ENCODE measurements around the gene ANP32E. TPM values are rescaled to one million over a fixed set of nuclear protein-coding genes. Genes with fewer than 3 reads are reported as not detected.
"Not testable (repeated sequence)": the region's sequence is repeated elsewhere in the genome, so short reads cannot be mapped to it uniquely, and the experiment has no call there.

ANP32E gene
- total RNA-seq, 1 donor from 2014 or later, result 20.3 TPM

DNA sequence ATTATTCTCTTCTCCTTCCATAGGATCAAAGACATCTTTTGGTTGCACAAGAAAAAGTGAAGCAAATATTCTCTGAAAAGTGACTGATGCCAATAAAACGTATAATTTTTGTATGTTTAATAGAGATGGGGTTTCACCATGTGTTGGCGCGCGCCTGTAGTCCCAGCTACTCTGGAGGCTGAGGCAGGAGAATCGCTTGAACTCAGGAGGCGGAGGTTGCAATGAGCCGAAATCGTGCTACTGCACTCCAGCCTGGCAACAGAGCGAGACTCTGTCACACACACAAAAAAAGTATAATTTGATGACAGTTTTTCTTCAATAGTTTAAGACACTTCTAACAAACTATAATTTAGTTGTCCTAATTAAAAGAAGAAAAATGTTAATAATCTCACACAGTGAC is 23.8 kb downstream of the ANP32E start:
- no peak for DNase-seq

DNA sequence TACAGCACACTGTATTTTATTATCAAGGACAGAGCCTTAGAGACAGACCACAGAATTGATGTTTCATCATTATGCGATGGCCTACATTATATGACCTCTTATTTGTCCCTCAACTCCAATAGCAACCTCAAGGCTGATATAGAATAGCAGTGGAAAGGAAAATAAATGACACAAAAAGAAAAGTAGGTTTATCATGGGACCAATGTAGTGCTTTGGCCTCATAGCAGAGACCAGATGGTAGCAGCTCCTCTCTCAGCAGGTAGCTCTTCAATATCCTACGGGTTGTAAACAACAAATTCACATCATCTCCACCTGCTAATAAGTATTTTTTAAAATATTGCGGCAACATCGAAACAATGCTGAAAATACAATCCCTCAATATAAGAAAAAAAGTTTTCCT is 25.2 kb downstream of the ANP32E start:
- DNase-seq, result no peak

DNA sequence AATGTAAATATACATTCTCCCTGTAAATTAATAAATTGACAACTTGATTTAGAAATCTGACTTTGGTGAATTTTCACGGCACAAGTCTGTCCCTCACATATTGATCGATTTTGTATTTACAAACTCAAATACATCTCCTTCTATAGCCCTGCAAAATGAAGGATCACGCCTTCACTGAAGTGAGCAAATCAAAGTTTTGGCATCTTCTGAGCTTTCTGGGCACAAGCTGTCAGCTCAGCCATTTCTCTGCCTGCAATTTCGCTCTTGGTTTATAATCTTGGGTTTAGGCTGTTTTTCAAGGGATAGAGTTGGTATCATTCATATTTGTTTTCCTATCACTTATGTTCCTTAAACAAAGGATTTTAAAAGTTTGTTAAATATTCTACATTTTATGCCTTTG is 25.8 kb downstream of the ANP32E start:
- no peak for DNase-seq

DNA sequence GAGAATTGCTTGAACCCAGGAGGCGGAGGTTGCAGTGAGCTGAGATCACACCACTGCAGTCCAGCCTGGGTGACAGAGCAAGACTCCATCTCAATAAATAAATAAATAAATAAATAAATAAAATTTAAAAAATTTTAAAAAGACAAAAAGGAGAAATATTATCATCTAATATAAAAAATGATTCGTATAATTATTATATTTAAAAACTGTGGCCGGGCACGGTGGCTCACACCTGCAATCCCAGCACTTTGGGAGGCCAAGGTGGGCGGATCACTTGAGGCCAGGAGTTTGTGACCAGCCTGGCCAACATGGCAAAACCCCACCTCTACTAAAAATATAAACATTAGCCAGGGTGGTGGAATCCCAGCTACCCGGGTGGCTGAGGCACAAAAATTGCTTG is 27.5 kb downstream of the ANP32E start:
- not testable (repeated sequence) for DNase-seq

DNA sequence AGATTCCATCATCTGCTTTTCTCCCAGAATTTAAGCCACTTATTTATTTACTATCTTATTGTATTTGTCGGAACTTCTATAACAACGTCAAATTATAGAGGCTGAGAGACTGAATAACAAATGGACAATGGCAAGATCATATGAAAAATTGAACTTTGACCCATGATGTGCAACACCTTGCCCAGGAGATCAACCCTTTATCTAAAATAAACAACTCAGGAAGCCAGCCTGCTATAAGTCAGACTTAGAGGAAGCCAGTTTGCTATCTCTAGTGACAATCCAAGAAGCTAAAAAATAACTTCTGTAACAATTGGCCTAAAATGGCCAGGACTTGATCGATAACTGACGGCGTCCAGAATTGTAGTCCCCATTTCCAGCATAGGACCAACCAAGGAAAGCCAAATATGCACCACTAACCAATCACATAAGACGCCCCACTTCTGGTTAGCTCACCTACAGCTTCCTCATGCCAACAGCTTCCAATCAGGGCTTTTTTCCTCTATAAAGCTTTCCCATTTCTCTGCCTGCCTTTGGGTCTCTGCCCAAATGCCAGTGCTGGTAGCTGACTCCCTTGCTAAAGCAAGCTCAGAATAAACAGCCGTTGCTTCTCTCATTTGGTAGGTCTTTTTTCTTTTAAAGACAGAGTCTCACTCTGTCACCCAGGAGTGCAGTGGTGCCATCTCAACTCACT is 28.5 kb downstream of the ANP32E start:
- DNase-seq, result no peak

DNA sequence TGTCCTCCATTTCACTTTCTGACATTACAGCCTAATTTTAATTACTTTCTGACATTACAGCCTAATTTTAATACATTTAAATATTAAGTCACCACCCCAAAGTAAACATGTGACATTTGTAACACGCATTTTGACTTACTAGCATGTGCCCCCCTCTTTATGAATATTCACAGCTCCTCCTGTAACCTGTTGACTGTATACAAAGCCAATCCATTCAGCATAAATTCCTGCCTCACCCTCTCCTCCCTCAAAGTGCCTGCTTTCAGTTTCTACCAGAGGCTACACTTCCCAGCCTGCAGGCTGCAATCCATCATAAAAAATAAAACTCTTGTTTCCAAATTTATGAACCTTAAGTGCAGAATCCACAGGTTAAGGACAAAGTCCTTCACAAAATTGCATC is 39.5 kb downstream of the ANP32E start:
- DNase-seq, result no peak

DNA sequence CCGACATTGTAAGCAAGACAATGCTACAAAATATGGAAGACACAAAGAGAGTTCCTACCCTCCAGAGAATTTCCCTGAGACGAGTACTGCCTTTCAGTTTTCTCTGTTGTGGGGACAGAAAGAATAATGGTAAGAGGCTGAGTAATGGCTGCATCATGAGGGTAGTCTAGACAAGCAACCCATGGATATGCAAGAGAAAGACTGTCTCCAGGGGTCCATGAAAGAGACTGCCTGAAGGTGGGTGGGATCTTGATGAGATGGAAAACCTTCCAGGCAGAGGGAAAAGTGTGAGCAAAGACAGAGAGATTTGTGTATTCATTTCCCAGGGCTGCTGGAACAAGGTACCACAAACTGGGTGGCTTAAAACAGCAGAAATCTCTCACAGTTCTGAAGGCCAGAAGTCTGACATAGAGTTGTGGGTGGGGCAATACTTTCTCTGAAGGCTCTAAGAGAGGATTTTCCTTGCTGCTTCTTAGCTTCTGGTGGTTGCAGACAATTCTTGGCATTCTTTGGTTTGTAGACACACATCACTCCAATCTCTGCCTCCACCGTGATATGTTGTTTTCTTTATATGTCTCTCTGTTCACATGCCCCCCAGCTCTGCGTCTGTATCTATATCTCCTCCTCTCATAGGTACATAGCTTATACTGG is 41.4 kb downstream of the ANP32E start:
- DNase-seq, result no peak

DNA sequence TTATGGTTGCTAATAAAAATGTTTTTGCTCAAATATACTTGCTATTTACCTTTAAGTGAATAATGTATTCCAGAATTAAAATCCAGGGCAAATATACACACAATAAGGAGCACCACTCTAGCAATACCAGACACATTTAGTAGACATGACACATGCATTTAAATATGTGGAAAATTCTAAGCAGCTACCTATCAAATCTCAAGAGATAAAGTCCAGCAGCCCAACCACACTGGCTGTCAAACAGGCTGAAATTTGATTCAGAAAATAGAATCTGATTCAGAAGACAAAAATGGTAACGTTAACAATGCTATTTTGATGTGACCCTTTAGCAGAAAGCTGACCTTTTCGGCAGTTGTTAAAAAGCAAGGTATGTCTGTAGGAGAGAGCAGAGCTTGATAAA is 43.9 kb downstream of the ANP32E start:
- no peak for DNase-seq

DNA sequence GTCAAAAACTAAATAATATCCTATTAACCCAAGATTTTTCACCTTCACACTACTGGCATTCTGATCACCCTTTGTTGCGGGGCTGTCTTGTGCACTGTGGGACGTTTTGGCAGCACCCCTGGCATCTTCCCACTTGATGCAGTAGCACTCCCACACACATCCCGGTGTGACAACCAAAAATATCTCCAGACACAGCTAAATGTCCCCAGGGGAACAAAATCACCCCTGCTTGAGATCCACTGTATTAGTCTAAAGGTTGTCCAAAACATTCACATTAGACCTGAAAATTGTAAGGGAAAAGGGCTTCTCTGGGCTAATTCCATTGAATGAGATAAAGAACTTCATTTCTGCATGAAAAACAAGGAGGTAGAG is 48.4 kb downstream of the ANP32E start:
- no peak for DNase-seq

DNA sequence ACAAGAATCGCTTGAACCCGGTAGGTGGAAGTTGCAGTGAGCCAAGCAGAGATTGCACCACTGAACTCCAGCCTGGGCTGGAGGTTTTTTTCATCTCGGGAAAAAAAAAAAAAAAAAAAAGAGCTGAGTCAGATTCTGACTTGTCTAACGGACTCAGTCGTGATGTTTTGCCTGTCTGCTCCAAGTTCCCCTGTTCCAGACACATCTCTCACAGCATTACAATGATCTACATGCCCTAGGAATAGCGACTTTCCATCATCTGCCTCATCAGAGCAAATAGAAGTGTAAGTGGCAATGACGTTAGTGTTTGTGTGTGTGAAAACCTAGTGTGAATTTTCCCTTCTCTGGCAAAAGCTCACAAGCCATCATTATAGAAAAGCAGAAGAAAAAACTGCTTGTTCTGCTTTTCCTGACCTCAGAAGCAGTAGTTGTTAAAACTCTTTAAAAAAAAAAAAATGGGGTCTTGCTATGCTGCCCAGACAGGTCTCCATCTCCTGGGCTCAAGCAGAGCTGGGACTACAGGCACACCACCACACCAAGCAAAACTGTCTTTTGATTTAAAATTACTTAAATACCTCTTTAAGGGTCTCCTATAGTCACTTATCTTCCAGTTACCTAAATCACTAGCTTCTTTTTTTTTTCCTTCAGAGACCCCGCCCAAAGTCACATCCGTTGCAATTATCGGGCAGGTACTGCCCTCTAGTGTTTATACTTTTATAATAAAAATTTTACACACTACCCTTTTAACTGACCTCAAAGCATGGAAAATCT is 48.9 kb downstream of the ANP32E start:
- DNase-seq, result no peak

DNA sequence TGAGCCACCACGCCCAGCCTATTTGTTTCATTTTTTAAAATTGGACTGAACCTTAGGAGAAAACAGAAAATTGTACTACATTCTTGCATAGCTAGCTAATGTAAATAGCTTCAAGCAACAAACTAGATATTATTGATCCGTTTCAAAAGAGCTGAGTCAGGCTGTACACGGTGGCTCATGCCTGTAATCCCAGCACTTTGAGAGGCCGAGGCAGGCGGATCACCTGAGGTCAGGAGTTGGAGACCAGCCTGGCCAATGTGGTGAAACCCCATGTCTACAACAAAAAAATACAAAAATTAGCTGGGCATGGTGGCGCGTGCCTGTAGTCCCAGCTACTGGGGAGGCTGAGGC is 49.5 kb downstream of the ANP32E start:
- DNase-seq, result not testable (repeated sequence)

DNA sequence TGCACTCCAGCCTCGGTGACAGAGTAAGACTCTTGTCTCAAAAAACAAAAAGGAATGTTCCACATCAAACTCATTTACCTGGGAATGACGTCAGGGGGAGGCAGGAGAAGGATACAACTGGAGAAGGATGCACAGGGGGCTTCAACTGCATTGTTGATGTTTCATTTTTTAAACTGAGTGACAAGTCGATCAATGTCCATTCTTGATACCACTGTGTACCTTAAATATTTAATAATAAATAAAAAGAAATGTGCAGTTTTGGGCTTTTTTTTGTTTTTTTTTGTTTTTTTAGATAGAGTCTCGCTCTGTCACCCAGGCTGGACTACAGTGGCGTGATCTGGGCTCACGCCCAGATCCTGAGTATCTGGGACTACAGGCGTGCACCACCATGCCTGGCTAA is 50.4 kb downstream of the ANP32E start:
- no peak for DNase-seq

DNA sequence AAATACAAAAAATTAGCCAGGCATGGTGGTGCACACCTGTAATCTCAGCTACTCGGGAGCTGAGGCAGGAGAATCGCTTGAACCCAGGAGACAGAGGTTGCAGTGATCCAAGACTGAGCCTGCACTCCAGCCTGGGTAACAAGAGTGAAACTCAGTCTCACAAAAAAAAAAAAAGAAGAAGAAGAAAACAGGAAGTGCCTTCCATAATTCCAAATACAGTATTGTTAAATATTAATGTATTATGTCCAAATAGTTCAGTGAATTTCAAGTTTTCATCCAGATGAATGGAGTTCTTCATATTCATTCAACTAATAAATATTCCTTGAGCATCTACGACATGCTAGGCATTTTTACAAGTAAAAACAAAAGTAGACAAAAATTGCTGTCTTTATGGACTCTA is 52.9 kb downstream of the ANP32E start:
- no peak for DNase-seq

DNA sequence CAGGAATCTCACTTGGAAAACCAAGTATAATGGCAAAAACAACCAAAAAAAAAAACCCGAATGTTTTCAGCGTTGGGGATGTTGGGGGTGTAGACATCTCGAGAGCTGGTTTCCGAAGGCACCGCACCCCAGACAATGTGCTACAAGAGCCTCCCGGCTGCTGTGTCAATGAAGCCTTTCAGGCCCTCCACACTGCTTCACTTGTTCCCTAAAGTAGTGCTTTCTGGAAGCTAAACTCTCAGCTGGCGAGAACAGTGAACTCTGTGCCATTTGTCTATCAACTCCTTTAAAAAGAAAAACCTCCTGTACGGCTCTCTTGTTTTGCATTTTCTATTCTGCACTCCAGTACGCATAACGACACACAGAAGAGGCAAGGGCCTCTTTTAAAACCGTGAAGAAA is 53.7 kb downstream of the ANP32E start:
- DNase-seq, result no peak

DNA sequence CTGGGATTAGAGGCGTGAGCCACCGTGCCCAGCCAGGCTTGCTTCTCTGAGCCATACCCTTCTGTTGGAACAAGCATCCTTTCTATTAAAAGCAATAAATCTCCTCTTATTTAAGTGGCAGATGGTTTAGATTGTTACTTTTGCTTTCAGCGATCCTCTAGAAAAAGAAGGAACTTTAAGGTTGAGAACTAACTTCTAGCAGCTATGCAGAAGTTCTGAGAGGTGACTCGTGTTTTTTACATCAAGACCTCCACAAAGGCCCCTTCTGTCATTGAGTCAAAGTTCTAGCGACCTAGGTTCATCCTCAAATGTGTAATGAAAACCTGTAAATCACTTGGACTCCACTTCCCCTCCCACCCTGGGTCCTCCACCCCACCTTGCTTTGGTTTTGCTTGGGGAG is 55.4 kb downstream of the ANP32E start:
- DNase-seq, result no peak

DNA sequence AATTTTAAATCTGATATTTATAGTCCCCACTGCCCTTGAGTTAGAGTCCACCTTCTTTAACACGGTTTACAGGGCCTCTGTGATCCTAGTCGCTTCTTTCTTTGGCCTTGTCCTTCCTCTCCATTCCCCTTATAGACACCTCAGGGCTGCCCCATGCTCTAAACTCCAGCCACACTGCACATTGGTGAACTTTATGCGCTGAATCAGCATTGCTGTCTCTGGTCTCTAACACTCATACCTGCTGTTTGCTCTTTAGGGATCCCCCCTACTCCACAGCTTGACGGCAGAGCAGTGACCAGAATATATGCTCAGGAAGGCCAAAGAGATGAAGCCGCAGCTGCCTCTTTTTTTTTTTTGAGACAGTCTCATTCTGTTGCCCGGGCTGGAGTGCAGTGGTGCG is 56.0 kb downstream of the ANP32E start:
- DNase-seq, result no peak

DNA sequence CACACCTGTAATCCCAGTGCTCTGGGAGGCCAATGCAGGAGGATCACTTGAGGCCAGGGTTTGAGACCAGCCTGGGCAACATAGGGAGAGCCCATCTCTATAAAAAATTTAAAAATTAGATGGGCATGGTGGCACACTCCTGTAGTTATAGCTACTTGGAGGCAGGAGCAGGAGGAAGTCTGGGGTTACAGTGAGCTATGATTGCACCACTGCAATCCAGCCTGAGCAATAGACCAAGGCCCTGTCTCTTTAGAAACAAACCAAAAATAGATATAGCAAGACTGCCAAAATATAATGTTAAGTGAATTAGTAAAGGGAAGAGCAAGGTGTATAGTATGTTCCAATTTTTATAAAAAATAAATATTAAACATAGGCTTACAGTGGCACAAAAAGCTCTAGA is 57.4 kb downstream of the ANP32E start:
- no peak for DNase-seq

DNA sequence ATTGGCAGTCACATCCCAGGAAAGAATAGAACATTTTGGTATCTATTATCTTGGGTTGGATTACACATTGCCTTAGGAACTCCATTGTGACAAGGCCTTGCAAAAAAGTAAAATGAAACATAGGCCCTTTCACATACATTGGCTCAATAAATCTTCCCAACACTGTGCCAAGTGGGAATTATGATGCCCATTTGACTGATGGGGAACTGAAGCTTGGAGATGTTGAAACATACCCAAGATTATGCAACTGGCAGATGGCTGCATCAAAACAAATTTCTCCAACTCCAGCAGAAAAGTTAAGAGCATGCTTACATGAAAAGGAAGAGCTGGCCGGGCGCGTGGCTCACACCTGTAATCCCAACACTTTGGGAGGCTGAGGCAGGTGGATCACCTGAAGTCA is 59.3 kb downstream of the ANP32E start:
- no peak for DNase-seq

DNA sequence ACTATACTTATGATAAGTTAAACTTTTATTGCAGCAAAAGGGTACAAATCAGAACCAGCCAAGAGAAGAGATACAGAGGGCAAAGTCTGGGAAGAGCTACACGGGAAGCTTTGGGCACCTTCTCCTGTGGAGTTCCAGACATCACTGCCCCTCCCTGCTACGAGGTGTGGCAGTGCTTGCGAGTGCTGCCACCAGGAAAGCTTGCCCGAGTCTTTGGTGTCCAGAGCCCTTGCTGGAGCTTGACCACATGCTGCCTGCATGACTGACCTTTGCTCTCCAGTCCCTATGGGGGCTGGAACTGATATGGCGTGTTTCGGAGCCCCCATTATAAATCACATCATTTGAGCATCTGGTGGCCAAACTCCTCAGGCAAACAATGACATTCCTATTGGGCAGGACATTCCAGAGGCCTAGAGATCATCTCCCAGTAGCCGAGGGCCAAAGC is 62.7 kb downstream of the ANP32E start:
- DNase-seq, result no peak

DNA sequence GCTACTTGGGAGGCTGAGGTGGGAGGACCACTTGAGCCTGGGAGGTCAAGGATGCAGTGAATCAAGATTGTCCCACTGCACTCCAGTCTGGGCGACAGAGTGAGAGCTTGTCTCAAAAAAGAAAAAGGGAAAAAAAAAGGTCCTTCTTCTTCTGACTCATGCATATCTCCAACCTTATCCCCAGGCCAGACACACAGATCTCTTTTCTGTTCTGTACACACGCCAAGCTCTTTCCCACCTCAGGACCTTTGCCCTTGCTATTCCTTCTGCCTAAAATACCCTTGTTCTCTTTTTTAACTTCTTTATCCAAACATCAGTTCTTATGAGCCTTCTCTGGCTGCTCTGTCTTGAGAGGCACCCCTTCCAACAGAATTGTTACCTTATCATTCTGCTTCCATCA is 64.1 kb downstream of the ANP32E start:
- no peak for DNase-seq

DNA sequence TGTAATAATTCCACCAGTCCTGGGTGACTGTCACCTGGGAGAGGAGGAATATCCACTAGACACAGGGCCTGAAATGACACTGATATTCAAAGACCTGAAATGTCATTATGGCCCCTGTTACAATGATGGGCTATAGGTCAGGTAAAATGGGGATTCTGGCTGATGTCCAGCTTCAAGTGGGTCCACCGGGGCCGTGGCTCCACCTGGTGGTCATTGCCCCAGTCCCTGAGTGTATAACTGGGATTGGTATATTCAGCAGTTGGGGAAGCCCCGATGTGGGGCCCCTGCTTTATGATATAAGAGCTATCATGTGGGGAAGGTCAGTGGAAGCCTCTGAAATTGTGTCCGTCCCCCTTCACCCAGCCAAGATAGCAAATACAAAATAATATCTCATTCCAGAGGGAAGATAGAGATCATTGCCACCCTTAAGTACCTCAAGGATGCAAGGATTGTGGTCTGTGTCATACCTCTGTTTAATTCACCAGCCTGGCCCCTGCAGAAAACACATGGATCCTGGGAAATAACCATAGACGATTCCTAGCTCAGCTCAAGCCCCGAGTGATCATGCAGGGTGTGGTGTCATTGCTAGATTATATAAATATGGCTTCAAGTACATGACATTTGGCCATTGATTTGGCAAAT is 66.8 kb downstream of the ANP32E start:
- no peak for DNase-seq

Measured in occipital lobe (tissue), 2 donors.